ENCODE data around the gene HID1. TPM values are rescaled to one million over a fixed set of nuclear protein-coding genes. Genes with fewer than 3 reads are reported as not detected.
"Not testable (repeated sequence)": the region's sequence is repeated elsewhere in the genome, so short reads cannot be mapped to it uniquely, and the experiment has no call there.

HID1 gene
- polyA plus RNA-seq, 3 donors = 15.3 to 16.9 (median 16.6) TPM

GRCh38 chr17:74970395-74970794 is 2.2 kb downstream of the HID1 start:
- no peak for DNase-seq

DNA sequence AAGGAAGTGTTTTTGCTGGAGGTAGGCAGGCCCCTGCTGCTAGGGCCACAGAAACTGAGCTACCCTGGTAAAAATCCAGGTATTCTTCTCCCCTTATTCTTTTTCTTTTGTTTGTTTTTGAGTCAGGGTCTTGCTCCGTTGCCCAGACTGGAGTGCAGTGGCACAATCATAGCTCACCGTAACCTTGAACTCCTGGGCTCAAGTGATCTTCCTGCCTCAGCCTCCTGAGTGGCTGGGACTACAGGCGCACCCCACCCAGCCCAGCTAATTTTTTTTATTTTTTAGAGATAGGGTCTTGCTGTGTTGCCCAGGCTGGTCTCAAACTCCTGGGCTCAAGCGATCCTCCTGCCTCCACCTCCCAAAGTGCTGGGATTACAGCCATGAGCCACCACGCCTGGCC is 3.1 kb downstream of the HID1 start:
- DNase-seq = not testable (repeated sequence)

GRCh38 chr17:74968361-74968780 is 4.2 kb downstream of the HID1 start:
- DNase-seq = no peak

DNA sequence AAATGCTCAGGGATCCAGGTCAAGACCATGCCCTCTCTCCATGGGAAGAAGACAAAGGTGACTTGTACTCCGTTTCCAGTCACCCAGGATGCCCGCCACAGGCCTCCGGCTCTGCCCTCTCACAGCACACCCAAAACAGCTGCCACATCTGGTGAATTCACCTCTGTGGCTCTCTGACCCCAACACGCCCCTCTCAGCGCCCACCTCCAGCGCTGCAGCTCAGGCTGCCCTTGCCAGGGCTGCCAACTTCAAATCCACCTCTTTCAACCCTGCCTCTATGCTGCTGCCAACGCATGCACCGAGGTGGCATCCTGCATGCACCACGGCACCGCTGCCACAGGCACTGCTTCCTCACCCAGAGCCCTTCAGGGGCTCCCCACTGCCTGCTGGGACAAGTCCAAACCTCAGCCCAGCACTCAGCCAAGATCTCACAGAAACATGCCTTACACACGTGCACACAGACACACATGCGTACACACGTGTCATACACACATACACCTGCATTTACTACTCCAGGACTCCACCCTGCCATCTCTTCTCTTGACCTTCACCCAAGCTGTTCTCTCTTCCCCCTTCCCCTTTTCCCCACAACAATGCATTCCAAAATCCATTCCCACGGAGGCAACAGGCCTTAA is 7.5 kb downstream of the HID1 start:
- DNase-seq = no peak

DNA sequence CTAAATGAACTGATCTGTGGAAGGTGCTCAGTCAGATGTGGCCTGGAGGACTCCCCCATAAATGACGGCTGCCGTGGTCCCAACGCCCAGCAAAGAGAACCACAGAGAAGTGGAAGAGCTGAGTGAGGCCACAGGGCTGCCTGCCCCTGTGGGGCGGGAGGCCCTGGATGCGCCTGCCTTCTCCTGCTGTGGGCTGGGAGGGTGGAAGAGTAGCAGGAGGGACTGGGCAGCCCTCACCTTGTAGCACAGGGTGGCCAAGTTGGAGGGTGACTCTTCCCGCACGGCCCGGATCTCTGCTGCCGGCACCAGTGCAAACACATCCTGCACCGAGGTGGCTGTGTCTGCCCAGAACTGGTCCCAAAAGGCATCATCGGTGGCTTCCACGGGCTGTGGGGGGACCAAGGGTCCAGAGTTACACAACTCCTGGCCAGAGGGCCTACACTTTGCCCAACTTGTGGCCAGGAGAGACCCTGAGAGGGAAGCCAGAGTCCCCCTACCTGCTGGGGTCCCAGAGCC is 8.3 kb downstream of the HID1 start:
- no peak for DNase-seq

GRCh38 chr17:74963656-74964055 is 8.9 kb downstream of the HID1 start:
- no peak for DNase-seq

GRCh38 chr17:74962622-74963394 is 9.8 kb downstream of the HID1 start:
- no peak for DNase-seq

GRCh38 chr17:74961657-74962350 is 10.8 kb downstream of the HID1 start:
- peak; percentile 88 for DNase-seq

DNA sequence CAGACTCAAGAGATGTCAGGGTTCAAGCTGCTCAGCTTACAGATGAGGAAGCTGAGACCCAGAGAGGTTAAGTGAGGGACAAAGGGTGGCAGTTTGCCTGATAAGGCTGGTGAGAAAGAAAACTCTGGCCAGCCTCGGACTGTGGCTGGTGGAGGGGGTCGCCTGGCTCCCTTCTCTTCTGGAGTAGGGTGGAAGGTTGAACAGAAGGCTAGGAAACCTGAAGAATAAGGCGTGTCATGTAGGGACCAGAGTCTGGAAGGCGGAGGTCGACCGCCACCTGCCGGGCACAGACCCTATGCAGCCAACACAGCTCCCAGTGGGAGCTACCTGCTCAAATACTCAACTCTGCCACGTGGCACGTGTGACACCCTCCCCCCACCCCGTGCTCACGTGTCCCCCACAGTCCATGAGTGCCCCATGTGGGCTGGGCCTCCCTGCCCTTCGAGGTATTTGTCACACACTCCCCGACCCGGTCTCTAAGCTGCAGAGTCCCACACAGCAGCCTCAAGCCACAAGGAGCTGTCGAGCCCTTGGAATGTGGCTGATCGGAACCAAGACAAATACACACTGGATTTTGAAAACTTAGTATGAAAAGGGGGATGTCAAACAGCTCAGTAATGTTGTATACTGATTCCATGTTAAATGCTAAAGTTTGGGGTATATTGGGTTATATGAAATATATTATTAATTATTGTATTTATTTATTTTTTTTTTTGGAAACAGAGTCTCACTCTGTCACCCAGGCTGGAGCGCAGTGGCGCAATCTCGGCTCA is 11.8 kb downstream of the HID1 start:
- peak; percentile 34 for DNase-seq

GRCh38 chr17:74959826-74960515 is 12.6 kb downstream of the HID1 start:
- no peak for DNase-seq

- no peak for DNase-seq
Observed at GRCh38 chr17:74957935-74958740, 14.4 kb downstream of the HID1 start.

- DNase-seq = no peak
Observed at GRCh38 chr17:74956093-74956492, 16.5 kb downstream of the HID1 start.

- no peak for DNase-seq
Observed at GRCh38 chr17:74954665-74955421, 17.7 kb downstream of the HID1 start.

DNA sequence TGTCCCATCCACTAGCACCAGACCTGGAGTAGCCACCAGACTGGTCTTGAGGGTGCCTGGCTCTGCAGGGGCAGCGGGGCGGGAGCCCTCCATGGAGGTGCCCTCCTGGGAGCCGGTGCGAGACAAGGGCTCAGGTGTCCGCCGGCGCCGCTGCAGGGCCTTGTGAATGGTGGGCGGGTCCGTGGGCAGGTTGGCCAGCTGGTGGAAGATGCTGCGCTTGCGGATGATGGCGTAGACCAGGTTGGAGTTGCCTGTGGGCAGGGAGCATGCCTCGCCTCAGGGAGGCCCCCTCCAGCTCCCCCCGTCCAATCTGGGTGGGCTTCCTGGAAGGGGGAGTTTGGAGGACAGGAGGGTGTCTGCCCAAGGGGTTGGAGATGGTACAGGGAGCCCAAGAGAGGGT is 18.4 kb downstream of the HID1 start:
- DNase-seq = no peak

- no peak for DNase-seq
Observed at GRCh38 chr17:74953134-74953687, 19.3 kb downstream of the HID1 start.

DNA sequence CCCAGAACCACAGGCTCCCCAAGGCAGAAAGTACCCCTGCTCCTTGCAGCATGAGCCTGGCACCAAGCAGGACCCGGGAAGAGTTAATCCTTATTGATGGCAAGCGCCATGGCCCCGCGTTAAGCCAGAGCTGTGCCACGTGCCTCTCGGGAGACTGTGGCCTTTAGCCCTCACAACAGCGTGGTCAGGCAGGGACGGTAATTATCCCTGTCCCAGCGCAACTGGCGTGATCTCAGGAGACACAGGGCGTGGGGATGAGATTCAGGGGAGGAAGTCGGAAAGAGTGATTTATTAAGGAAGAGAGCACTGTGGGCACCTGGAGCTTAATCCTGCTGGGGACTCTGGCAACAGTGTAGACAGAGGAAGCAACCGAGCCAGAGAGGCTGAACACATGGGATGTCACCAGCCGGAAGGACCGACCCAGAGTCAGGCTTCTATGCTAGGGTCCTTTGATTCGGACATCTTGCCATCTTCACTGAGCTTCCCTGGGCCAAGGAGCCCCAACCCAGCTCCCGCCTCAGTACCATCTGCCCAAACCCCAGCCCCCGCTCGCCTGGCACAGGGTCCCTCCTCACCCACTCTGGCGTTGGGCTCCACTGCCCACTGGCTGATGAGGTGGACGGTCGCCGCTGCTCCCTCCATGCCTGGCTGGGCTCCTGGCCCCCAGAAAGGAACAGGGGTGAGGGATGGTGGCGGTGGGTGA is 20.0 kb downstream of the HID1 start:
- DNase-seq = no peak

GRCh38 chr17:74951680-74952421 is 20.7 kb downstream of the HID1 start:
- DNase-seq = no peak

DNA sequence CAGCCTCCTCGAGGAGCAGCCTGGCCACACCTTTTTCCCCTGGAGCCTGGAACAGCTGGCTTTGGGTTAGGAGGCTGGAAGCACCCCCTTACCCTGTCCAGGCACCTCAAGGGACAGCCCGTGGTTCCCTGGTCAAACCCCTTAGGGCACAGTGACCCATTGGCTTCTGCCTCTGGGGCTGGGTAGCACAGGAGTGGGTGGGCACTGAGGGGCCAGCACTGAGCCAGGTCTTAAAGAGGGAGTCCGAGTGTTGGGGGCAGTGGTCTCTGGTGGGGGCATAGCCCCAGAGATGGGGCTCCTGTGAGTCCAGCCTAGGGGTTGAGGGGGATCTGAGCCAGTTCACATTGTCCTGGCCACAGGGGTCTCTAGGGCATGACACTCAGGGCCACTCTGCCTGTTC is 21.5 kb downstream of the HID1 start:
- no peak for DNase-seq
